HG02870 (cell line): ENCODE measurements around the gene BARX1.
"Not testable (repeated sequence)": the region's sequence is repeated elsewhere in the genome, so short reads cannot be mapped to it uniquely, and the experiment has no call there.

Experiments
- ATAC-seq: cut with Tn5 transposase; IDR thresholded peaks from one replicate; pipeline ENCODE4 v1.9.1; 2021; ENCODE audit warnings: mild to moderate bottlenecking, moderate library complexity; ENCODE audit not compliant: unreplicated experiment

BARX1 gene, protein sequence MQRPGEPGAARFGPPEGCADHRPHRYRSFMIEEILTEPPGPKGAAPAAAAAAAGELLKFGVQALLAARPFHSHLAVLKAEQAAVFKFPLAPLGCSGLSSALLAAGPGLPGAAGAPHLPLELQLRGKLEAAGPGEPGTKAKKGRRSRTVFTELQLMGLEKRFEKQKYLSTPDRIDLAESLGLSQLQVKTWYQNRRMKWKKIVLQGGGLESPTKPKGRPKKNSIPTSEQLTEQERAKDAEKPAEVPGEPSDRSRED

DNA sequence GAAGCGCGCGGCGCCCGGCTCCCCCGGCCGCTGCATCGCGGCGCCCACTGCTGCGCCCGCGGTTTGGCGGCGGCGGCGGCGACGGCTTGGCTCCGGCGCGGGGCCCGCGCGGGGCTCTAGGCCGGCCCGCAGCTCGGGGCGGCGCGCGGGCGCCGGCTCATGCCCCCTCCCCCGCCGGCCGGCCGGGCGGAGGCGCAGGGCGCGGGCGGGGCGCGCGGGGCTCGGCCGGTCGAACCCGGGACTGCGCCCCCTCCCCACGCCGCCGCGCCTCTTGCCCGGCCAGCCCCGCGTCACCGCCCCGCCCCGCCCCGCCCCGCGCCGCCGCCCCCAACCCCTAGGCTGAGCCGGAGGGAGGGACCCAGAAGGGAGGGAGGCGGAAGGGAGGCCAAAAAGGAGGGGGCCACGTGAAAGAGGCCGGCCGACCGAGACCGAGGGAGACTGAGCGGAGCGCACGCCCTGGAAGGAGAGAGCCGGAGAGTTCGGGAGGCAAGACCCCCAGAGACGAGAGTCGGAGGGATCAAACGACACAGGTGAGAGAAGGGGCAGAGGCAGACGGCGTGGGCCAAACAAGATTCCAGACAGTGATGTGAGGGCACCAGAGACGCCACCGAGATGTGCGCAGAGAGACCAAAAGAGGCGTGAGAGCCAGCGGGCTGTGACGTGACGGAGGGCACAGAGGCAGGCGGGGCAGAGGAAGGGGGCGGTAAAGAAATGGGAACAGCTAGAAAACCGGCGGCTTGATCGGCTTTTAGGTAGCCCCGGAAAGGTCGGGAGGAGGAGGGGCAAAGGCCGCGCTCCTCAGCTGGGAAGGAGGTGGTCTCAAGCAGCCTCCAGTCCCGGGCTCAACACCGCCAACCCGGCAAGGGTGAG lies at the start of gene BARX1:
BARX1 (minus strand) TSS at position 245 of the 870 bp plus-strand sequence; CDS start at position 36, 209 bp downstream.
- ATAC-seq = no peak

- ATAC-seq = no peak
Measured at GRCh38 chr9:94002316-94003140, 47.4 kb upstream of the BARX1 start.

GRCh38 chr9:93996863-93997262 lies 41.7 kb upstream of the BARX1 start:
- ATAC-seq = no peak

DNA sequence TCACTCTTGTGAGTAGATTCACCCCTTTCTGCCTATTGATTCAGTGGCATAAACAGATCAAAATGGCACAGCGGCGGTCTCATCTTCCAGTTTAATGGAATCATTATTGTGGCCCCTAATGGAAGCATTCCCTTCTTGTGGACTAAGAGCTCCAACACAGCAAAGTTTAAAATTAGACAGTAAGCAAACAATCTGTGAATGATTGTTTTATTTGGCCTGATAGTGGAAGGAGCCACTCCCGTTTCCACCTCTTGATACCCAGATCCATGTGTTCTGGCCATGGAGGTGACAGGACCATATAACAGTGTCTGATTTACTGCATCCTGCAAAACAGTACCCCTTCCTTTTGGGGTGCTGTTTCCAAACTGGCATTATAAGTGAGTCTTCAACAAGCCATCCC lies 41.2 kb upstream of the BARX1 start:
- no peak for ATAC-seq

DNA sequence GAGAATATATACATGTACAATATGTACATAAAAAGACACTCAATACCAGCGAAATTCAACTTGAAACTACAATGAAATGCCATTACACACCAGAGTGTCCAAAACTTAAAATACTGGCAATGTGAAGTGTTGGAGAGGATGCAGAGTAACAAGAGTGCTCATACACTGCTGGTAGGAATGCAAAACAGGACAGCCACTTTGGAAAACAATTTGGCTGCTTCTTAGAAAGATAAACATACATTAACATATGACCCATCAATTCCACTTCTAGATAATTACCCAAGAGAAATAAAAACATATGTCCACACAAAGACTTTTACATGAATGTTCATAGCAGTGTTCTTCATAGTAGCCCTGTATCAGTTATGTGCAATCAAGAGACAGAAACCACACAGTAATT lies 39.4 kb upstream of the BARX1 start:
- ATAC-seq = no peak

- no peak for ATAC-seq
Measured at GRCh38 chr9:93994132-93994531, 39.0 kb upstream of the BARX1 start.

- no peak for ATAC-seq
Measured at GRCh38 chr9:93992830-93993229, 37.7 kb upstream of the BARX1 start.

DNA sequence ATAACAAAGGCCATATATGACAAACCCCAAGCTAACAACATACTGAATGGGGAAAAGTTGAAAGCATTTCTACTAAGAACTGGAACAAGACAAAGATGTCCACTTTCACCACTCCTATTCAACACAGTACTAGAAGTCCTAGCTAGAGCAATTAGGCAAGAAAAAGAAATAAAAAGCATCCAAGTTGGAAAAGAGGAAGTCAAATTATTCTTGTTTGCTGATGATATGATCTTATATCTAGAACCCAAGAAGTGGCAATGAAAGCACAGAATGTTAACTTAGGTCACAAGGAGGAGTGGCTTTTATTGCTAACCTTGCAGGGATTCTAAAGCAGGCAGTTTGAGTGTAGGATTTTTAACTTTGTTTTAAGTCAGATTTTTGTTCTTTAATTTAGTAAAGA lies 35.3 kb upstream of the BARX1 start:
- no peak for ATAC-seq

DNA sequence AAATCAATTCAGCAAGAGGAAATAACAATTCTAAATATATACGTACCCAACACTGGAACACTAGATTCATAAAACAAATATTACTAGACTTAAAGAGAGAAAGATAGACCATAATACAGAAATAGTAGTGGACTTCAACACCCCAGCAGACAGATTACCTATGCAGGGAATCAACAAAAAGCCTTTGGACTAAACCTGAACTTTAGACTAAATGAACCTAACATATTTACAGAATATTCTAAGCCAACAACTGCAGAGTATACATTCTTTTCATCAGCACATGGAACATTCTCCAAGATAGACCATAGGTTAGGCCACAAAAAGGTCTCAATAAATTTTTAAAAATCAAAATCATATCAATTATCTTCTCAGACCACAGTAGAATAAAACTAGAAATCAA lies 32.9 kb upstream of the BARX1 start:
- ATAC-seq = no peak

- ATAC-seq = no peak
Measured at GRCh38 chr9:93984860-93985259, 29.7 kb upstream of the BARX1 start.

DNA sequence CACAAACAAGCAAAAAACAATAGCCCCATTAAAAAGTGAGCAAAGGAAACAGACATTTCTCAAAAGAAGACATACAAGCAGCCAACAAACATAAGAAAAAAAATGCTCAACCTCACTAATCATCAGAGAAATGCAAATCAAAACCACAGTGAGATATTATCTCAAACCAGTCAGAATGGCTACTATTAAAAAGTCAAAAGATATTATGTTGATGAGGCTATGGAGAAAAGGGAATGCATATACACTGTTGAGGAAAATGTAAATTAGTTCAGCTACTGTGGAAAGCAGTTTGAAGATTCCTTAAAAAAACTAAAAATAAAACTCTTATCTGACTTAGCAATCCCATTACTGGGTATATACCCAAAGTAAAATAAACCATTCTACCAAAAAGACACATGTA lies 28.7 kb upstream of the BARX1 start:
- ATAC-seq = no peak

- ATAC-seq = no peak
Measured at GRCh38 chr9:93979721-93980120, 24.6 kb upstream of the BARX1 start.

DNA sequence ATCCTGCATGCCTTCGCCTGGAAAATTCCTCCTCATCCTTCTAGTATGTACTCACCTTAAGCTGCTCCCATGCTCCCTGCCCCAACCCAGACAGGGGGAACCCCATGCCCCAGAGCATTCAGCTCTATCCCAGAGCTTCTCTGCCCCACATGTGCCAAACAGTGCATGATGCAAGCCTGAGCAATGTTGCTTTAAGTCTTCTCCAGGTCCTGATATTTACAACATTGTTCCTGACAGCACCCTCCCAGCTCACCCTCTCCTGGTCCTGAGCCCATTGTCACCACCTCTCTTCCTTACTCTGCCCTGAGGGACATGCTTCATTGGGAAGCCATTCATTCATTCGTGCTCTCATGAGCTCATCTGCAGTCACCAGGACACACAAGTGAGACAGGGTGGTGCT lies 23.4 kb upstream of the BARX1 start:
- ATAC-seq = no peak

- no peak for ATAC-seq
Measured at GRCh38 chr9:93976973-93977372, 21.8 kb upstream of the BARX1 start.

DNA sequence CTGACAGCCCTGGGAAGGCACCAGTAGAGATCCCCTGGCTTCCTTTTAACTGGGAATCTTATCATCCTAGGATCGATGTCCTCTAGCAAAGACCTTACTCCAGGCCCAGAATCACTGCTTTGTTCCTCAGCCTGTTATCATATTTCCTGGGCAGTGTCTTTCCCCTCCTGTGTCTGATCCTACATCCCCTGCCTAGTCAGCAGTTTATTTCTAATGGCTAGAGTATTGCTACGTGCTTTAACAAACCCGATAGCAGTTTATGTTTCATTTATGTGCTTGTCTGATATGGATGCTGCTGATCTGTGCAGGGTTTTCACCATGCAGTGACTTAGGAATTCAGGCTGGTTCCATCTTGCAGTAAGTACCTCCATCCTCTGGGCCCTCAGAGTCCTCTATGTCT lies 20.9 kb upstream of the BARX1 start:
- no peak for ATAC-seq

GRCh38 chr9:93975262-93975661 lies 20.1 kb upstream of the BARX1 start:
- no peak for ATAC-seq

GRCh38 chr9:93974151-93974550 lies 19.0 kb upstream of the BARX1 start:
- no peak for ATAC-seq

DNA sequence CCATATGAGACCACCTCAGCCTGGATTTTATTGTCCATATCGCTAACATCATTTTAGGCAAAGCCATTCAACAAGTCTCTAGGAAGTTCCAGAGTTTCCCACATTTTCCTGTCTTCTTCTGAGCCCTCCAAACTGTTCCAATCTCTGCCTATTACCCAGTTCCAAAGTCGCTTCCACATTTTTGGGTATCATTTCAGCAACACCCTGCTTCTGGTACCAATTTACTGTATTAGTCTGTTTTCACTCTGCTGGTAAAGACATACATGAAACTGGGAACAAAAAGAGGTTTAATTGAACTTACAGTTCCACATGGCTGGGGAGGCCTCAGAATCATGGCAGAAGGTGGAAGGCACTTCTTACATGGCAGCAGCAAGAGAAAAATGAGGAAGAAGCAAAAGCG lies 17.5 kb upstream of the BARX1 start:
- not testable (repeated sequence) for ATAC-seq

- ATAC-seq = no peak
Measured at GRCh38 chr9:93969328-93969661, 14.1 kb upstream of the BARX1 start.

DNA sequence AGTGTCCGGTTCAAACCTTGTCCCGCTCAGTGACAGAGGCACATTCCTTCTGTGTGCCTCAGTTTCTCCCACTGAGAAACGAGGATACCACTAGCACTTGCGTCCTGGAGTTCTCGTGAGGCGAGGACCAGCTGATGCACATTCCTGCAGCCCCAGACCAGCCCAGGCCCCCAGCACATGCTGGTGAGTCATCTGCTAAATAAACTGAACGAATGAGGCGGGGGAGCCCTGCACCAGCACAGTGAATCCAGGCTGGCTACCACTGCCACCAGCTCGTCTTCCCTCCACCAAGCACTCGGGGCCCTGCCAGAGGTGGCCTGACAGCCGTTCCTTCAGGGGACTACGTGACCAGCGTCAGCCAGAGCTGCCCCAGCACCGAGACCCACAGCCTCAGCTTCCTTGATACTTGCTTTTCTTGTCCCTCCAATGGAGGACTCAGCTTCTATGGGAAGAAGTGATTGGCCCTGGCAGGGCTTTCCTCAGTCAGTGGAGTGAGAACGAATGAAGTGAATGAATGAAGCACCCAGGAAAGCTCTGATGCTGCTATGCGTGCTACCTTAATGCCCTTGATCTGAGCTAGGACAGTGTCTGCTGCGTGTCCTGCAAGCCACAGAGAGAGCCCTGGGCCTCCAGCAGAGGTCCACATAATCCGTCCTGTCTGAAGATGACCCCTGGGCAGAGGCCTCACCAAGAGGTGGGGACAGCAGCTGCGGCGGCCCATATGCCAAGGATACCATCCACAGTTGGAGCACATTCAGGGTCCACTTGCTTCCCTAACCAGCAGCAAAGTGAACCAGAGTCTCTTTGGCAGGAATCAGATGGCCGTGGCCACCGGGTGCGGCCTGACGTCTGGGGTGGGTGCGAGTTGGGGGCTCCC lies 13.5 kb upstream of the BARX1 start:
- ATAC-seq = no peak
